ENCODE results near the gene EFCC1.

DNA sequence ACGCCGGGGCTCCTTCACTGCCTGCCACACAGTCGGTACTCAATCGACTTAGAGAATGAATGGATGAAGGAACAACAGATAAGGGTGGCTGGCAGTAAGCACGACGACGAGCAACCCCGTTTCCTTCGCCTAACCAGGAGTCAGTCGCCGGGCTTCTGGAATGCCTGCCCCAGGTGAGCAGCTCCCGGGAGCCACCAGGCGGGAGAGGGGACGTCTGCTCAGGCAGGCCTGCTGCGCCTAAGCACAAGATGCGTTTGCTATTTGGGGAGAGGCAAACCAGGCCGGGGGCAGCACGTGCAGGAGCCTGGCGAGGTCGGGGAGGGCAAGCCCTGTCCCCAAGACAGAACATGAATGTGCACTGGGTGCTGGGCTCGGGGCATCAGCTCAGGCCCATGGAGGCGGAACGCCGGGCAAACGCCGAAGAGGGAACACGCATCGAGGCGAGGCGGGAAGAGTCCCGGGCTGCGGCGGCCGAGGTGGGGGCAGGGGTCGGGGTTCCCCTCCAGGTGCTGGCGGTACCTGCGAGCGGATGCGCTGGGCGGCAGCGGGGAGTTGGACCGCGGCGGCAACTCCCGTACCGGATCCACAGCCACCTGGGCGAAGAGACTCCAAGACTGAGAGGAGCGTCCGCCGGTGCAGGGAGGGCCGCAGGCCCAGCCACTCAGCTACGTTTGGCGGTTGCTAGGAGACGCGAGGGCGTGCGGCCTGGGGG, 7.5 kb upstream of the EFCC1 start, which contains the start of gene CFAP92:
- TF ChIP-seq, protein P1, sequence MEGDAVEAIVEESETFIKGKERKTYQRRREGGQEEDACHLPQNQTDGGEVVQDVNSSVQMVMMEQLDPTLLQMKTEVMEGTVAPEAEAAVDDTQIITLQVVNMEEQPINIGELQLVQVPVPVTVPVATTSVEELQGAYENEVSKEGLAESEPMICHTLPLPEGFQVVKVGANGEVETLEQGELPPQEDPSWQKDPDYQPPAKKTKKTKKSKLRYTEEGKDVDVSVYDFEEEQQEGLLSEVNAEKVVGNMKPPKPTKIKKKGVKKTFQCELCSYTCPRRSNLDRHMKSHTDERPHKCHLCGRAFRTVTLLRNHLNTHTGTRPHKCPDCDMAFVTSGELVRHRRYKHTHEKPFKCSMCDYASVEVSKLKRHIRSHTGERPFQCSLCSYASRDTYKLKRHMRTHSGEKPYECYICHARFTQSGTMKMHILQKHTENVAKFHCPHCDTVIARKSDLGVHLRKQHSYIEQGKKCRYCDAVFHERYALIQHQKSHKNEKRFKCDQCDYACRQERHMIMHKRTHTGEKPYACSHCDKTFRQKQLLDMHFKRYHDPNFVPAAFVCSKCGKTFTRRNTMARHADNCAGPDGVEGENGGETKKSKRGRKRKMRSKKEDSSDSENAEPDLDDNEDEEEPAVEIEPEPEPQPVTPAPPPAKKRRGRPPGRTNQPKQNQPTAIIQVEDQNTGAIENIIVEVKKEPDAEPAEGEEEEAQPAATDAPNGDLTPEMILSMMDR (conservative IDR thresholded peaks at IDR 0.05) = no peak
- TF ChIP-seq EZH2 (IDR thresholded peaks at IDR 0.05; ENCODE audit: low read depth) = no peak

Measured in PC-9 (cell line).